HepG2 (cell line): ENCODE results near the gene PIK3CB. TPM values are rescaled to one million over a fixed set of nuclear protein-coding genes. Genes with fewer than 3 reads are reported as not detected.

Experiments
- ATAC-seq: fragments of 200-7000 bp; cut with Tn5 transposase; 3 replicates; pipeline ENCODE4 v1.9.1; 2020; ENCODE audit warnings: mild to moderate bottlenecking, moderate library complexity
- BruUV-seq: library from RNA; stranded (reverse); fragments of 400-500 nt; replicated peaks from 2 replicates; lab custom pipeline; 2021; lab: Mats Ljungman, UMichigan
- CTCF ChIA-PET: fragments of 300-600 bp; formaldehyde crosslinking; extraction: SDS; loops from one replicate; lab custom pipeline; 2021; ENCODE audit warnings: low total read pairs, inconsistent platforms, low intra/inter-chr PET ratio; lab: Yijun Ruan, JAX
- POLR2A ChIA-PET: fragments of 350-600 bp; sonication (Branson Sonifier 250); formaldehyde crosslinking; loops from one replicate; lab custom pipeline; 2020; ENCODE audit warnings: antibody characterized with exemption, inconsistent platforms; lab: Yijun Ruan, JAX
- DNase-seq: peaks from one replicate; pipeline ENCODE4 v3.0.0-alpha.2; 2015; ENCODE audit warnings: low spot score
- FAIRE-seq: peaks from 3 replicates; lab custom pipeline; 2011; peaks lifted over from hg19 to GRCh38; lab: Jason Lieb, UNC
- H2AFZ ChIP-seq: one replicate; pipeline ENCODE4 v1.6.1; 2011; ENCODE audit warnings: low read length, inconsistent platforms
- H3K27ac ChIP-seq: fragments of 300-600 bp; 3 replicates; pipeline ENCODE4 v1.8.0; 2011; ENCODE audit warnings: mixed run types, mild to moderate bottlenecking, mixed read lengths, low read length, inconsistent platforms; ENCODE audit not compliant: insufficient read depth; ENCODE audit errors: extremely low read length
- H3K27me3 ChIP-seq, 2 experiments: fragments of 200-600 bp in 1 of 2; 2 replicates in 1 of 2; 3 replicates in 1 of 2; pipeline versions ENCODE4 v1.6.0 to v1.8.0; 2011; ENCODE audit warnings: low read length in 2 of 2, mild to moderate bottlenecking in 2 of 2, moderate library complexity in 2 of 2, inconsistent platforms in 1 of 2; ENCODE audit not compliant: insufficient read depth in 2 of 2, control insufficient read depth in 1 of 2
- H3K36me3 ChIP-seq, 2 experiments: fragments of 200-600 bp in 1 of 2; replicated peaks in 1 of 2; 2 replicates in 1 of 2; 3 replicates in 1 of 2; pipeline versions ENCODE4 v1.5.1 to v1.8.0; 2011; ENCODE audit warnings: low read length in 2 of 2, inconsistent platforms in 1 of 2; ENCODE audit not compliant: insufficient read depth in 2 of 2, control insufficient read depth in 1 of 2
- H3K4me1 ChIP-seq: 2 replicates; pipeline ENCODE4 v1.5.1; 2012; ENCODE audit warnings: low read length, inconsistent platforms; ENCODE audit not compliant: insufficient read depth
- H3K4me2 ChIP-seq: 2 replicates; pipeline ENCODE4 v1.6.0; 2011; ENCODE audit warnings: low read depth, low read length, inconsistent platforms
- H3K4me3 ChIP-seq, 3 experiments: fragments of 200-600 bp in 1 of 3; sonication (generic), shearing (Covaris generic) in 1 of 3; replicated peaks in 1 of 3; 2 replicates each; pipeline ENCODE4 v1.5.1; 2011 to 2016; ENCODE audit warnings: low read length in 3 of 3, inconsistent platforms in 2 of 3, low read depth in 2 of 3, mild to moderate bottlenecking in 2 of 3, control low read depth in 1 of 3, mixed read lengths in 1 of 3; ENCODE audit not compliant: insufficient read depth in 1 of 3
- H3K79me2 ChIP-seq: one replicate; pipeline ENCODE4 v1.6.1; 2011; ENCODE audit warnings: low read length, inconsistent platforms; ENCODE audit not compliant: insufficient read depth
- H3K9ac ChIP-seq: 2 replicates; pipeline ENCODE4 v1.6.0; 2011; ENCODE audit warnings: mild to moderate bottlenecking, low read depth, low read length, inconsistent platforms; ENCODE audit not compliant: insufficient read depth
- H3K9me3 ChIP-seq: 2 replicates; pipeline ENCODE4 v1.5.1; 2012; ENCODE audit warnings: mild to moderate bottlenecking, low read length
- H4K20me1 ChIP-seq: 2 replicates; pipeline ENCODE4 v1.6.0; 2011; ENCODE audit warnings: inconsistent platforms, mild to moderate bottlenecking, low read length, moderate library complexity; ENCODE audit not compliant: insufficient read depth
- GZF1 ChIP-seq: sonication (generic); formaldehyde crosslinking; IDR thresholded peaks from 2 replicates; pipeline ENCODE4 v1.5.1; 2020; ENCODE audit warnings: mild to moderate bottlenecking, missing genetic modification reagents
- LCORL ChIP-seq, 2 experiments: fragments of 450-650 bp in 1 of 2; sonication (generic) in 1 of 2; formaldehyde crosslinking in 1 of 2; IDR thresholded peaks; 2 replicates each; pipeline versions ENCODE4 v1.5.0 to v1.6.1; 2017 to 2020; ENCODE audit warnings: antibody characterized with exemption in 1 of 2, missing genetic modification reagents in 1 of 2
- ZBTB1 ChIP-seq: sonication (generic); formaldehyde crosslinking; IDR thresholded peaks from 2 replicates; pipeline ENCODE4 v1.4.0; 2020; ENCODE audit warnings: missing genetic modification reagents, borderline replicate concordance
- ZFP90 ChIP-seq: sonication (generic); formaldehyde crosslinking; IDR thresholded peaks from 2 replicates; pipeline ENCODE4 v1.8.0; 2022; ENCODE audit warnings: missing genetic modification reagents, mild to moderate bottlenecking, inconsistent platforms, borderline replicate concordance
- ZMYM2 ChIP-seq: sonication (generic); formaldehyde crosslinking; IDR thresholded peaks from 2 replicates; pipeline ENCODE4 v1.8.0; 2022; ENCODE audit warnings: mild to moderate bottlenecking, missing genetic modification reagents
- WGBS: methylation state at CpG from one replicate; pipeline ENCODE4 v1.1.6; 2017; ENCODE audit warnings: low lambda C conversion rate; 5-methylcytosine and 5-hydroxymethylcytosine counted together
- in situ Hi-C: cut with HindIII; loops from 2 replicates; pipeline ENCODE4 v1.10.0; 2017; ENCODE audit warnings: low pct_unique_long_range_greater_than_20kb; ENCODE audit not compliant: extremely low pct_ligation_motif_present
- intact Hi-C: fragments of 100-400 bp; cut with micrococcal nuclease; formaldehyde crosslinking; loops from one replicate; pipeline ENCODE4 v1.10.0; 2022; ENCODE audit not compliant: unreplicated experiment
- polyA plus RNA-seq, 8 experiments: library from polyadenylated mRNA; depleted of rRNA in 3 of 8; stranded (reverse) in 7 of 8; unstranded in 1 of 8; fragments of >200 nt; fragmentation: Illumina TruSeq in 4 of 8; extraction: Trizol in 4 of 8; gene quantifications; 2 replicates each; pipeline versions ENCODE4 v1.2.1 to v1.2.3, GENCODE V29; 2011 to 2016; ENCODE audit warnings: low read depth in 4 of 8, missing spikeins in 1 of 8, mixed read lengths in 1 of 8; ENCODE audit not compliant: insufficient read depth in 1 of 8
- total RNA-seq, 5 experiments: library from RNA; depleted of rRNA; stranded (reverse); fragments of >200 nt; fragmentation: Illumina TruSeq; extraction: Trizol; gene quantifications; 2 replicates each; pipeline ENCODE4 v1.2.3, GENCODE V29; 2016; ENCODE audit warnings: low read depth in 1 of 5
- TF ChIP-seq, protein P1 (sequence below): fragments of 450-650 bp; IDR thresholded peaks from 2 replicates; pipeline ENCODE4 v1.6.1; 2016
- TF ChIP-seq, protein P2 (sequence below): IDR thresholded peaks from 2 replicates; pipeline ENCODE4 v1.4.0; 2020; ENCODE audit warnings: mild to moderate bottlenecking, missing genetic modification reagents

The PIK3CB gene
- total and polyA plus RNA-seq, 2 of the 13 experiments (the other 11 are each of a cell fraction or from before 2014, with no cell fraction given) = 6.6 to 18.7 TPM

DNA sequence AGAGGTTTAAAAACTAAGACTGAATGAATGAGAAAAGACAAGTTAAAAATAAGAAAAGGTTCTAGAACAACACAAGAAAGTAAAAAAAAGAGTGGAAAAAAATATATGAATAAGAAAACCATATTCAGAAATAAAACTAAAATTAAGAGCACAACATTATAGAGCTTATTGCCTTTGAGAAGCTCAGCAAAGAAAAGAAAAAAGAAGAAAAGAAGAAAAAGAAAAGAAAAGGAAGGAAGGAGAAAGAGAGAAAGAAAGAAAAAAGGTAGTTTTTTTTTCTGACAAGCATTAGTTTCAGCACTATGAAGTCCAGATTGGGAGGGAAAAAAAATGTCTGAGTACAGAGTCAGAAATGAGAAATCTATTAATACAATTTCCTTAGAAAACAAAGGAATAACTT is 144.7 kb downstream of the PIK3CB start:
- H3K36me3 ChIP-seq = peaks cover 2 to 14% of the 10 kb centered on the region in 2 experiments; a peak in 4 of 5 replicates
- H3K9me3 ChIP-seq = no peaks in the 10 kb centered on the region
- TF ChIP-seq, protein P1, sequence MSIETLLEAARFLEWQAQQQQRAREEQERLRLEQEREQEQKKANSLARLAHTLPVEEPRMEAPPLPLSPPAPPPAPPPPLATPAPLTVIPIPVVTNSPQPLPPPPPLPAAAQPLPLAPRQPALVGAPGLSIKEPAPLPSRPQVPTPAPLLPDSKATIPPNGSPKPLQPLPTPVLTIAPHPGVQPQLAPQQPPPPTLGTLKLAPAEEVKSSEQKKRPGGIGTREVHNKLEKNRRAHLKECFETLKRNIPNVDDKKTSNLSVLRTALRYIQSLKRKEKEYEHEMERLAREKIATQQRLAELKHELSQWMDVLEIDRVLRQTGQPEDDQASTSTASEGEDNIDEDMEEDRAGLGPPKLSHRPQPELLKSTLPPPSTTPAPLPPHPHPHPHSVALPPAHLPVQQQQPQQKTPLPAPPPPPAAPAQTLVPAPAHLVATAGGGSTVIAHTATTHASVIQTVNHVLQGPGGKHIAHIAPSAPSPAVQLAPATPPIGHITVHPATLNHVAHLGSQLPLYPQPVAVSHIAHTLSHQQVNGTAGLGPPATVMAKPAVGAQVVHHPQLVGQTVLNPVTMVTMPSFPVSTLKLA = no peak
- TF ChIP-seq LCORL (IDR thresholded peaks at IDR 0.05) = no peak
- no peak for TF ChIP-seq LCORL (CRISPR knock-in tag; IDR thresholded peaks at IDR 0.05)
- TF ChIP-seq GZF1 = no peak
- TF ChIP-seq ZFP90 (CRISPR knock-in tag) = no peak
- TF ChIP-seq ZMYM2 (CRISPR knock-in tag) = no peak
- H3K9ac ChIP-seq = no peak overlapping the region
- CTCF ChIA-PET = no interaction called here
- H3K4me1 ChIP-seq = peaks cover 40% of the 10 kb centered on the region
- H2AFZ ChIP-seq = no peak overlapping the region
- H4K20me1 ChIP-seq = peaks cover 4% of the 10 kb centered on the region; the same call in 1 of the 2 replicates
- DNase-seq = no peak
- H3K79me2 ChIP-seq = no peaks in the 10 kb centered on the region
- in situ Hi-C loops = loop anchor here (25.0 kb wide), 1 partner anchor 672 kb away; no protein-coding TSS in a partner anchor
- POLR2A ChIA-PET = no interaction called here
- H3K4me2 ChIP-seq = no peak overlapping the region
- no peak overlapping the region for H3K27ac ChIP-seq
- no TSS peak for BruUV-seq
- H3K4me3 ChIP-seq = no peak overlapping the region
- FAIRE-seq = no peak
- intact Hi-C loops = no loop called here
- no peak for ATAC-seq
- no peaks in the 10 kb centered on the region for H3K27me3 ChIP-seq

DNA sequence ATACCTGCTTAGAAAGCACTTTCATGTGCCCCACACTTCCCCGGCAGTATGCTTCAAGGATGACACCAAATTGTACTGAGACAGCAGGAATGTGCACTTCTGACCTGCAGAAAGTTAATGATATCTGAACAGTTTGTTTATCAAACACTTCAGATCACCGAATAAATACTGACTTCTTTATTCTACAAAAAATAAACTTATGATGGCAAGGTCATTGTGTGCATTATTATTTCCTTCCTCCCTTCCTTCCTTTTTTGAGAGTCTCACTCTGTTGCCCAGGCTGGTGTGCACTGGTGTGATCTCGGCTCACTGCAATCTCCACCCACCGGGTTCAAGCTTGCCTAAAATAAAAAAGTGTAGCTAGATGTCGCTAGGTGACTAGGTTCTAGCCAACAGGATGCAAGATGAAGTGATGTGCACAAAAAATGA is 145.8 kb downstream of the PIK3CB start:
- no TSS peak for BruUV-seq
- peak; percentile 84 for ATAC-seq
- ChIA-PET CTCF (no interaction called here), POLR2A (interaction anchor here (1.2 kb wide), 1 partner anchor 227 kb away, joined by 4 read pairs; no protein-coding TSS in a partner anchor)
- Histone ChIP-seq H3K9ac (no peak overlapping the region), H4K20me1 (peaks cover 4% of the 10 kb centered on the region; the same call in 1 of the 2 replicates), H3K79me2 (no peaks in the 10 kb centered on the region), H2AFZ (no peak overlapping the region), H3K36me3 (peaks cover 2 to 15% of the 10 kb centered on the region in 2 experiments; a peak in 4 of 5 replicates), H3K4me3 (no peak overlapping the region), H3K27me3 (no peaks in the 10 kb centered on the region), H3K4me2 (peak overlapping the region; percentile 8; the same call in 1 of the 2 replicates), H3K9me3 (no peaks in the 10 kb centered on the region), H3K27ac (peak overlapping the region; percentile 29), H3K4me1 (peaks cover 40% of the 10 kb centered on the region)
- intact Hi-C loops = loop anchor here (5.0 kb wide), 1 partner anchor 97 kb away; the partner anchor contains the start of gene CEP70
- peak; percentile 64 for DNase-seq
- FAIRE-seq = peak; percentile 63
- in situ Hi-C loops = loop anchor here (10.0 to 25.0 kb wide), 2 partner anchors 94 to 673 kb away; partner anchors contain the start of gene CEP70
- 25% methylated on average over 5 of the region's 5 CpGs for WGBS
- TF ChIP-seq, protein P2, sequence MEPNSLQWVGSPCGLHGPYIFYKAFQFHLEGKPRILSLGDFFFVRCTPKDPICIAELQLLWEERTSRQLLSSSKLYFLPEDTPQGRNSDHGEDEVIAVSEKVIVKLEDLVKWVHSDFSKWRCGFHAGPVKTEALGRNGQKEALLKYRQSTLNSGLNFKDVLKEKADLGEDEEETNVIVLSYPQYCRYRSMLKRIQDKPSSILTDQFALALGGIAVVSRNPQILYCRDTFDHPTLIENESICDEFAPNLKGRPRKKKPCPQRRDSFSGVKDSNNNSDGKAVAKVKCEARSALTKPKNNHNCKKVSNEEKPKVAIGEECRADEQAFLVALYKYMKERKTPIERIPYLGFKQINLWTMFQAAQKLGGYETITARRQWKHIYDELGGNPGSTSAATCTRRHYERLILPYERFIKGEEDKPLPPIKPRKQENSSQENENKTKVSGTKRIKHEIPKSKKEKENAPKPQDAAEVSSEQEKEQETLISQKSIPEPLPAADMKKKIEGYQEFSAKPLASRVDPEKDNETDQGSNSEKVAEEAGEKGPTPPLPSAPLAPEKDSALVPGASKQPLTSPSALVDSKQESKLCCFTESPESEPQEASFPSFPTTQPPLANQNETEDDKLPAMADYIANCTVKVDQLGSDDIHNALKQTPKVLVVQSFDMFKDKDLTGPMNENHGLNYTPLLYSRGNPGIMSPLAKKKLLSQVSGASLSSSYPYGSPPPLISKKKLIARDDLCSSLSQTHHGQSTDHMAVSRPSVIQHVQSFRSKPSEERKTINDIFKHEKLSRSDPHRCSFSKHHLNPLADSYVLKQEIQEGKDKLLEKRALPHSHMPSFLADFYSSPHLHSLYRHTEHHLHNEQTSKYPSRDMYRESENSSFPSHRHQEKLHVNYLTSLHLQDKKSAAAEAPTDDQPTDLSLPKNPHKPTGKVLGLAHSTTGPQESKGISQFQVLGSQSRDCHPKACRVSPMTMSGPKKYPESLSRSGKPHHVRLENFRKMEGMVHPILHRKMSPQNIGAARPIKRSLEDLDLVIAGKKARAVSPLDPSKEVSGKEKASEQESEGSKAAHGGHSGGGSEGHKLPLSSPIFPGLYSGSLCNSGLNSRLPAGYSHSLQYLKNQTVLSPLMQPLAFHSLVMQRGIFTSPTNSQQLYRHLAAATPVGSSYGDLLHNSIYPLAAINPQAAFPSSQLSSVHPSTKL (CRISPR knock-in tag) = peak; percentile 67
- no peak for TF ChIP-seq ZBTB1 (CRISPR knock-in tag)
